NB4 (cell line): ENCODE results near the gene ARL13A.

Source experiments
- DNase-seq: peaks from one replicate; pipeline ENCODE4 v3.0.0; 2010; ENCODE audit warnings: low read depth
- H3K4me3 ChIP-seq: one replicate; pipeline ENCODE4 v1.5.1; 2011; ENCODE audit warnings: mild to moderate bottlenecking, low read depth, low read length, moderate library complexity
- MYC ChIP-seq: IDR thresholded peaks from 2 replicates; pipeline ENCODE4 v1.6.1; 2011; ENCODE audit warnings: low read depth, low read length
- POLR2A ChIP-seq: IDR thresholded peaks from 2 replicates; pipeline ENCODE4 v1.6.1; 2011; ENCODE audit warnings: mild to moderate bottlenecking; ENCODE audit not compliant: insufficient read length; ENCODE audit errors: extremely low read depth
- TF ChIP-seq, protein P1 (sequence below): IDR thresholded peaks from one replicate; pipeline ENCODE4 v1.5.1; 2012; ENCODE audit warnings: low read depth, low read length
- TF ChIP-seq, protein P2 (sequence below): IDR thresholded peaks from 2 replicates; pipeline ENCODE4 v1.6.1; 2011; ENCODE audit warnings: low read depth, low read length

Gene ARL13A

DNA sequence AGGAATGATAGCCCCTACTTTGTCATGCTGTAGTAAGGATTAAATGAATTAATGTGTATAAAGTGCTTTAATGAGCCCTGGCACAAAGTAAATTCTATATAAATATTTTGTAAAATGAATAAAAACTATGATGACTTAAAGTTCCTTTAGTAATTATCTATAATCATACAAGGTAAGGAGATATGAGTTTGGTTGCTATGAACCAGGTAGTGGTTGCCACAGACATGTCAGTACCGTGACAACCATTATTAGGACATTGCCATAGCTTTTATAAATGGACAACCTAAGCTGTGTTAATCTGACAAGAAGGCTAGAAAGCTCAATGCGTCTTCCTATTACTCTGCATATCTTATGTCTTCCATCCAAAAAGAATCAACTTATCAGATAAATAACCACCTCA, at the start of gene ARL13A:
ARL13A (plus strand) TSS at position 301 of the 400 bp plus-strand sequence. CDS start 3,982 bp downstream, outside the sequence.
- DNase-seq: no peak
- TF ChIP-seq MYC: no peak
- TF ChIP-seq, protein P1, sequence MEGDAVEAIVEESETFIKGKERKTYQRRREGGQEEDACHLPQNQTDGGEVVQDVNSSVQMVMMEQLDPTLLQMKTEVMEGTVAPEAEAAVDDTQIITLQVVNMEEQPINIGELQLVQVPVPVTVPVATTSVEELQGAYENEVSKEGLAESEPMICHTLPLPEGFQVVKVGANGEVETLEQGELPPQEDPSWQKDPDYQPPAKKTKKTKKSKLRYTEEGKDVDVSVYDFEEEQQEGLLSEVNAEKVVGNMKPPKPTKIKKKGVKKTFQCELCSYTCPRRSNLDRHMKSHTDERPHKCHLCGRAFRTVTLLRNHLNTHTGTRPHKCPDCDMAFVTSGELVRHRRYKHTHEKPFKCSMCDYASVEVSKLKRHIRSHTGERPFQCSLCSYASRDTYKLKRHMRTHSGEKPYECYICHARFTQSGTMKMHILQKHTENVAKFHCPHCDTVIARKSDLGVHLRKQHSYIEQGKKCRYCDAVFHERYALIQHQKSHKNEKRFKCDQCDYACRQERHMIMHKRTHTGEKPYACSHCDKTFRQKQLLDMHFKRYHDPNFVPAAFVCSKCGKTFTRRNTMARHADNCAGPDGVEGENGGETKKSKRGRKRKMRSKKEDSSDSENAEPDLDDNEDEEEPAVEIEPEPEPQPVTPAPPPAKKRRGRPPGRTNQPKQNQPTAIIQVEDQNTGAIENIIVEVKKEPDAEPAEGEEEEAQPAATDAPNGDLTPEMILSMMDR: no peak
- H3K4me3 ChIP-seq: no peak within 1 kb of the TSS

DNA sequence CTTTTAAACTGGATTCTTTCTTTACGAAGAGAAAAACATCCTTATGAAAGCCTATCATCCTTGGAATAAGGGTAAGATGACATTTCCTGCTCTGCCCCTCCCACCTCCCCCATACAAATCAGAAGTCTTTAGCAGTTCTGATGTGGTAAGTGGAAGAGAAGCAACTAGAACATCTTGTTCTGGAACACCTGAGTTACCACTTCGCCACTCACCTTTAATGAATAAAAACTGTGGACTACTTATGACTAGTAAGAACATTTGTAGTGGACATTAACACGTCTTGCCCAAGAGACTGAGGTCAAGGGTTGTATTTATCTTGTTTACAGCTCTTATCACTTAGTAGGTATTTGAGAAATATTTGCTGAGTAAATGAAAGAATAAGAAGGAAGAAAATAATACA, 45.1 kb upstream of the ARL13A start:
- TF ChIP-seq MYC: no peak
- TF ChIP-seq, protein P2, sequence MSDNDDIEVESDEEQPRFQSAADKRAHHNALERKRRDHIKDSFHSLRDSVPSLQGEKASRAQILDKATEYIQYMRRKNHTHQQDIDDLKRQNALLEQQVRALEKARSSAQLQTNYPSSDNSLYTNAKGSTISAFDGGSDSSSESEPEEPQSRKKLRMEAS: no peak
- TF ChIP-seq, protein P1: no peak
- no peak for TF ChIP-seq POLR2A
- no peak for DNase-seq
- no peak overlapping the region for H3K4me3 ChIP-seq

DNA sequence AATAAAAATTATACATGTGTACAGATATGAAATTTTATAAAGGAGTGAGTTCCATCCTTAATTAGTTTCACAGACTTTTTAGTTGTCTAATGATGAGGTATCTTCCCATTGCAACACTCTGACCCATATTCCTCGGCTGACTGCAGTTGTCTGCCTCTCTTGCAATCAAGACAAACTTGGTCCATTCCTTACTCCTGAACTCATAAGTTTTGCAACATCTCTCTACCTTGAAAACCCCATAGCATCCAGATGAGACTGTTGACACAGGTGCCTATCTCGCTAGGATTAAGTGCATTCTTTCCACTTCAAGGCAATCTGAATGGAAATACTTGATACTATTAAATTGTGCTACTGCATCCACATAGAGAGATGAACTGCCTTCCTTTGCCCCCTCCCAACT, 43.1 kb upstream of the ARL13A start:
- DNase-seq: no peak
- TF ChIP-seq POLR2A: no peak
- TF ChIP-seq, protein P2: no peak
- TF ChIP-seq, protein P1: no peak
- no peak for TF ChIP-seq MYC
- H3K4me3 ChIP-seq: no peak overlapping the region

DNA sequence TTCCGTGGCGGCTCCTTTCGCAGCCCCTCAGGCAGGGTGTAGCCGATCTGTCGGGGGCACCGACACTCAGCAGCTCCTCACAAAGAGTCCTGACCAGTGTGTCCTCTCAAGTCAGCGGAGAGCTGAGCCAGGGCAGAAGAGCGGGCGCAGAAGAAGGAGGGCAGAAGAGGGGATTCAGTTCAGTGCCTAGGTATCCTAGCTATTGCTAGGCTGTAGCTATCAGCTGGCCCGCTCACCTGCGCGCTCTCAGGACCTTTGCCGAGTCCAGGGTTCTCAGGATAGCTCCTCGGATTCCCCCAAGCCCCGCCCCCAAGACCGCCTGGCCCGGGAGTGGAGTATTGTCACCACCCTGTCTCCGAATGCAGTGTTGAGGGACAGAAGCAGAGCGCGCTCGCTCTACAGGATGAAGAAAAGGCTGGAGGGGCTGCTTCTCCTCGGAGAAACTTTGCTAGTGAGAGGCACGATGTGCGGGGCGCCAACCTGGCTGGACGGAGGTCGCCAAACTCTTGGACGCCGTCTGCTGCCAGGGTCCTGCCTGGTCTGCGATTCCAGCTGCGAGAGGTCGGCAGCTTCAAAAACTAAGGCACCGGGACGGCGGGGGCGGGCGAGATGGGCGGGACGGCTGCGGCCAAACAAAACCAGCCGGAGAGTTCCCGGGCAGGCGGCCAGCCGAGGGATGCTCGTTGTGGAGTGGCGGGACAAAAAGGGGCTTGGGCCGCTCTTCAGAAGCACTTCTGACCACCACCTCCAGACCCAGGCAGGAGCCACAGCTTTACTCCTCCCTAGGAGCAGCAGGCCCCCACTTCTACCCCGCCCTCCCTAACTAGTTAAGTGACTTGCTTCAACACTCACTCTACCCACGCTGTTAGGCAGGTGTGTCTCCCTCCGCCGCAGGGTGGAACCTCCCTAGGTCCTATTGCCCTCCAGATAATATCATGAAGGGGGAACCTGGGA, 40.6 kb upstream of the ARL13A start, which contains the start of gene XKRX:
XKRX (minus strand) TSS at position 258 of the 954 bp plus-strand sequence. CDS start 613 bp downstream, outside the sequence.
- TF ChIP-seq, protein P2: no peak
- TF ChIP-seq POLR2A (no peak), MYC (no peak)
- TF ChIP-seq, protein P1: no peak
- DNase-seq: no peak
- H3K4me3 ChIP-seq: no peak within 1 kb of the TSS

DNA sequence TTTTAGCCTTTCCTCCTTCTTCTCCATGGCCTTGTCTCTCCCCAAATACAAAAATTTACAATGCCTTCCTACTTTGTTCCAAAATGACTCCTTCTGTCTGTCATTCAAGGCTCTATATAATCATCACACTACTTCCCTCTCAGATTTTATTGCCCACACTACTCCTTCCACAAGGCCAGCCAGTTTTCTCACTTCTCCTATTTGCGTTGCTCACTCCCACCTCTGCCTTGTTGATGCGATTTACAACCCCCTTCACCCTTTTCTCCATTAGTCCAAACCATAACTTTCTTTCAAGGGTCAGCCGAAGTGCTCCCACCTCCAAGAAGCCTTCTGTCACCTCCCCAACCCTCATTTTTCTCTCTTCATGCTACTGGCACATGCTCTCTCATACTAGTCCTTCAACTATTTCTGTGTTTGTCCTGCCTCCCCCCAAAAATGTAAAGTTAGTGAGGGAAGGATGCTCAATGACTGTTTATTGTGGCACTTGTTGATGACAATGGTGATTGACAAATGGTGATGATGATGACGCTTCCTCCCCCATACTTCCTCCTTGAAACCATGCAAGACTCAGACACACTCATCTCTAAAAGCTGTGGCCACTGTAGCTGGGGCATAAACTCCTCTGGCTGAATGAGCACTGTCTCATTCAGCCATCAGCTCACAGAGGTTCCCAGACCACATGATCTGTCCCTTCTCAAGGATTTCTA, 38.1 kb upstream of the ARL13A start:
- H3K4me3 ChIP-seq: no peak overlapping the region
- DNase-seq: peak; percentile 7
- TF ChIP-seq, protein P2: no peak
- TF ChIP-seq POLR2A: no peak
- TF ChIP-seq, protein P1: no peak
- no peak for TF ChIP-seq MYC
